Activated T-cell treated with anti-CD3 and anti-CD28 coated beads for 48 hours (primary cell): ENCODE measurements around the gene PPP1R14D.

Experiments
- DNase-seq: peaks from one replicate; pipeline ENCODE4 v3.0.0-alpha.2; 2020; ENCODE audit warnings: low read depth

PPP1R14D gene

DNA sequence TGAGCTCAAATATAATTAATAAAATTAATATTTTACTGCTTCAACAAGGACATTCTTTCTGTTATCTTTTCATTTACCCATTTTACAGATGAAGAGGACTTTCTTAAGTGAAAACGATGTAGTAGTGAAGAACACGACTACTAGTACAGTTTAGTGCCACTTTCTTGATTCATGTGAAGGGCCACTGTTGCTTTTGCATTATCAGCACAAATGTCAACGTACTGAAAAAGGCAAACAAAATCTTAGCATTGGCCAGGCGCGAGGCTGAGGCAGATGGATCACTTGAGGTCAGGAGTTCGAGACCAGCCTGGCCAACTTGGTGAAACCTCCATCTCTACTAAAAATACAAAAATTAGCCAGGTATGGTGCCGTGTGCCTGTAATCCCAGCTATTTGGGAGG, 9.5 kb downstream of the PPP1R14D start:
- DNase-seq: no peak

DNA sequence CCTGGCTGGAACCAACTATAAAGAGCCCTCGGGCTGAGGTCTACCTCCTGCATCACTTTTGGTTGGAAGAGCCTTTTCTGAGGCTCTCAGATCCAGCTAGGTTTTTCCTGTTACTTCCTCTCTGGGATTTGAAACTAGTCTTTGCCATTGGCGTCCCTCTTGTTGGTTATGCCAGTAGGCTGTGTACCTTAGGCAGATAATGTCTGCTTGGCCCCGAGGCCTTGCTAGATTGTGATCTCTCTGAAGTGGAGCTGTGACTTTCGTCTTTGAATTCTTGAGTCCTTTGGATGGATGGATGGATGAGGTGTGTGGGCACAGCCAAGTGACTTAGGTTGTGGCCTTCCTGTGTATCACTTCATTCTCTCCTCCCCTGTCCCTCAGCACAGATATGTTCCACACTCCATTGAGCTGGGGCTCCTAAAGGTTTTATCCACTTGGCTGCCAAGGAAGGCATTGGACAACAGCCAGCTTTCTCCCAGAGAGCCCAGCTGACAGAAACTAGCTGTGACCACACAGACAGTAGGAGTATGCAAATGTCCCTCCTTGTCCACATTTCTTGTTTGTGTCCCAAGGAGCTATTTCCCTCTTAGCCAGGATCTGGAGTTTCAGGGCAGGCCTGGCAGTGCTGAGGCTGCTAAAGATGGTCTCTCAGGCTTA, 13.3 kb downstream of the PPP1R14D start:
- no peak for DNase-seq

DNA sequence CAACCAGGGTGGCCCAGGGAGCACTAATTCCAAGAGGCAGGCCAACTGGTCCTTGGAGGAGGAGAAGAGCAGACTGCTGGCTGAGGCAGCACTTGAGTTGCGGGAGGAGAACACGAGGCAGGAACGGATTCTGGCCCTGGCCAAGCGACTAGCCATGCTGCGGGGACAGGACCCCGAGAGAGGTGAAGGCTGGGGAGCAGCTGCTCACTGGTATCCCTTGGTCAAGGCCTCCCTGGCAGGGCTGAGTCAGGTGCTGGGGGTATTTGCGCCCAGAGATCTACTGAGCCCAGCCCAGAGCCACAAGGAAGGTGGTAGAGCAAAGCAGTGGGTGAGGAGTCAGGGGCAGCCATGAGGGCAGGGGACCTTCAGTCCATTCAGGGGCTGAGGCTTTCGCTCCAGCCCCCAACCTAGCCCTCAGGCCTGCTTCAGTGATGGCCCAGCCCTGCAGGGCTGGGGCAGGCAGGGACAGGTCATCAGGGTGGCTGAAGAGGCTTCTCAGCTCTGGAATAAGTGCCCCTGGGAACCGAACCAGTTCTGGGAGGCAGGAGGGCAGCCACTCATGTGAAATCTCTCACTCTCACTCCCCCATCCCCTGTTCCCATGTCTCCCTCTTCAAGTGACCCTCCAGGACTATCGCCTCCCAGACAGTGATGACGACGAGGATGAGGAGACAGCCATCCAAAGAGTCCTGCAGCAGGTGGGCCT, 15.6 kb downstream of the PPP1R14D start:
- DNase-seq: no peak

DNA sequence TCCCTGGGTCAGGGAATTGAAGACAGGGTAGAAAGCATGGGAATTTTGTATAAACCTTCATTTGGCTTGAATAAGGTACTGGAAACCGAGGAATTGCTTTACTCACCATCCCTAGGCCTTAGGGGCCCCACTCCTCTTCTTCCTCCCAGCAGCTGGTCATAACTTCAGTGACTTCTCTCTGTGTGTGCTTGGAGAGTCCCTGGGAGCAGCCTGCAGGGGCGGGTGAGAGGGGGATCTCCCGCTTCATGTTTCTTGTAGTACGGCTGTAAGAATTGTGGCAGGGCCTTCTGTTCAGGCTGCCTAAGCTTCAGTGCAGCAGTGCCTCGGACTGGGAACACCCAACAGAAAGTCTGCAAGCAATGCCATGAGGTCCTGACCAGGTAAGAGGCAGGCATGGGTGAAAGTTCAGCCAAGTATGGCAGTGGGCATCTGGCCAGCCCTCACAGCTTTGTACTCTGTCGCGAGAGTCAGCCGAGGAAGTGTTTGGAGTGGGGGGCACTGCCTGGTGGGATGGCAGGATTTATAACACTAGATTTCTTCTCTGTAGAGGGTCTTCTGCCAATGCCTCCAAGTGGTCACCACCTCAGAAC, 19.6 kb downstream of the PPP1R14D start:
- DNase-seq: no peak

DNA sequence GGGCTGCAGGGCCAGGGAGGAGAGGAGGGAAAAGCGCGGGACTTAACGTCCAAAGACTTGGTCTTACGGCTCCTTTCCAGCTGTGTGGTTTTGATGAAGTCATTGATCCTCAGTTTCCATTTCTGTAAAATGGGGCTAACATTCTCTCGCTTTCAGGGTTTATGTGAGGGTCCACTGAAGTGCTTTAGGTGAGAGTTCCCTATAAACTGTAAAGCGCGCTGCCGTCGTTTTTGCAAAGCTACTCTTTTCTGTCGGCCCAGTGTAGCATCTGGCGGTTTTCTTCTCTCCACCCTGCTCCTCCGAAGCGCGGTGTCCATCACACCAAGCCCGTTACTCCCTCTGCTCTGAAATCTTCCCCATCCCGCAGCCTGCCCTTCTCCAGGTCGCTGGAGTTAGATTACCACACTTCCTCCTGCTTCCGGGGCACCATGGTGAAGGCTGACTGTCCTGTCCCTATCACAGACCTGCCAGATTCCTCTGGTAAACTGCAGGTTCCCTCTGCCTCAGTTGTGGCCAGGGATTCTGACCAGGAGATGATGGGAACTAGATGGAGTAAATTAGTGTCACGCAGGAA, 20.5 kb downstream of the PPP1R14D start:
- DNase-seq: no peak

DNA sequence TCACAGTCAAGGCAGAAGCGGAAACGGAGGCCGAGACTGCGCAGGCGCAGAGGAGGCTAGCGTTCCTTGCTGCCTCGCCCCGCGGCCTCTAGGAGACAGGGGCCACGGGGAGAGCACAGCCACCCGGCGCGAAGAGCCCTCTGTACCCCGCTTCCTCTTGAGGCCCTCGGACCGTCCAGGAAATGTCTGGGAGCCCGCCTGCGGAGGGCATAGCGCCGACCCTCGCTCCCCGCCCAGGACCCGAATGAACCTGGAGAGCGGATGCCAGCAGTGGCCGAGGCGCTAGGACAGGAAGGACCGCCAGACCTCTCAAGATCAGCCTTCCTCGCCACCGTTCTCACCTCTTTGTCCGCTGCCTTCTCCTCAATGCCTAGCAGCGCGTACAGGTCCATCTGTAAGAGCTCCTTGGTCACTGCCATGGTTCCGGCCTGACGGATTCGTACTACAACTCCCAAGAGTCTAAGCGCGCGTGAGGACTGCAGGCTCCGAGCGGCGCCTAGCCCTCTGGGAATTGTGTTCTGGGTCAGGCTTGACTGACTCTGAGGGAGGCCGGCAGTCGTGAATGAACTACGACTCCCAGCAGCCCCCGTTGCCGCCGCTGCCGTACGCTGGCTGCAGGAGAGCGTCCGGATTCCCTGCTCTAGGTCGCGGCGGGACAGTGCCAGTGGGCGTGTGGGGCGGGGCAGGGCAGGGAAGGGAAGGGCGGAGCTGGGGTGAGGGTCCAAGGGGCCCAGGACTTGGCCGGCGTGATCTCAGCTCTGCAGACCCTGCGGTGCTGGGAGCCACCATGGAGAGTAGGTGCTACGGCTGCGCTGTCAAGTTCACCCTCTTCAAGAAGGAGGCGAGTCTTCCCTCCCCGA, 21.2 kb downstream of the PPP1R14D start, which contains the start of the genes DNAJC17 and ZFYVE19:
TSS of gene DNAJC17 (minus strand) at position 446 of the 860 bp plus-strand sequence. CDS start at position 419, 27 bp downstream.
TSS of gene ZFYVE19 (plus strand) at position 62 of the 860 bp plus-strand sequence. CDS start at position 563, 501 bp downstream.
- DNase-seq: peak; percentile 93

DNA sequence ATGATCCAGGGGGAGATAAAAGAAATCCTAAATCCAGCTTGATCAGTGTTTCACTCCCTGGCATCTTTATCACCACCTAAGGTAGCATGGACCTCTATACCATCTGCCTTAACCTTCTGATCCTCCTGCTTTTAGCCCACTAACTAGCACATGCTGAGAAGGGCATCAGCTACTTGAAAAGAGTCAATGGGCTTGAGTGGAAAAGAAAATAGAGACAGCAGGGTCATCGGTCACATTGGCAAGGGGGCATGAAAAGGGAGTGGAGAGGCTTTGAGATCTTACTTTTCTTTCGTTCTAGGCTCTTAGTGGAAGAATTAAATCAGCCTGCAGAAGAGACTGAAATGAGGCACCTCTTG, 21.9 kb downstream of the PPP1R14D start:
- DNase-seq: no peak

DNA sequence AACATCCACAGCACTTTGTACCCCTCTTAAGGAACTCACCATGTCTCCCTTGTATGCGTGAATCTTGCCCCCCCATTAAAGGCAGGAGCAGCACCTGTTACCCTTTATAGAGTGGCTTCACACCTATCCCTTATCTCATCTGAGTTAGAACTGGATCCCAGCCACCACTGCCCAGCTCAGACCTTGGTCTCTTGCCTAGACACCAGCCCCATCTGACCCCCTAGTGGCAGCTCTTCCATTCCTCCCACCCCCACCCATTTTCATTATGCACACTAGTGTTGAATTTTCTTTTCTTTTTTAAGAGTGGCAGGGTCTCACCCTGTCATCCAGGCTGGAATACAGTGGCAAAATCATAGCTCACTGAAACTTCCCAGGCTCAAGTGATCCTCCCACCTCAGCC, 24.8 kb downstream of the PPP1R14D start:
- DNase-seq: no peak

DNA sequence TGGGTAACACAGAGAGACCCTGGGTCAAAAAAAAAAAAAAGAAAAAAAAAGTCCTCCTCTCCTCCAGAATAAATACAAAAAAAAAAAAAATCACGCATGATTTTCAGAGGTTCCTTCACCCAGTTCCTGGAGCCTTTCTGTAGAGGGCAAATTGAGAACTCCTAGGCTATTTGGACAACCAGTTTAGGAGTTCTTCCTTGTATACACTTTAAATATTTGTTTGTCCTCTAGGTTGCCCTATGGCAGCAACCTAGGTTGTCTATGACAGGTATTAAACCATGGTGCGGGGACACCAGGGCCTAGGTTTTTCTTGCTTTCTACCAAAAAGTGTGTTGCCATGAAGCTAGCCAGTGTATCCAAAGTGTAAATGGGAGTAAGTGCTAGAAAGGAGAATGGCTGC, 25.4 kb downstream of the PPP1R14D start:
- DNase-seq: no peak

DNA sequence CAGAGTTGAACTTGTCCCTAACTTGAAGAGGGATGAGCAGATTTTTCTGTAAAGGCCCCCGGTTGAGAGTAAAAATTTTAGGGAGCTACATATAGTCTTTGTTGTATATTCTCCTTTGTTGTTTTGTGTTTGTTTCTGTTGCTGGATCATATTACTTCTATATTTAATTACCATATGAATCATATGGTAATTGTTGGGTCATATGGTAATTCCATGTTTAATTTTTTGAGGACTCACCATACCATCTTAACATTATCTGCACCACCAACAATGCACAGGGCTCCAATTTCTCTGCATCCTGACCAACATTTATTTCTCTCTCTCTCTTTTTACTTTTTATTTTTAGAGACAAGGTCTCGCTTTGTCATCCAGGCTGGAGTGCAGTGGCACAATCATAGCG, 29.0 kb downstream of the PPP1R14D start:
- no peak for DNase-seq

DNA sequence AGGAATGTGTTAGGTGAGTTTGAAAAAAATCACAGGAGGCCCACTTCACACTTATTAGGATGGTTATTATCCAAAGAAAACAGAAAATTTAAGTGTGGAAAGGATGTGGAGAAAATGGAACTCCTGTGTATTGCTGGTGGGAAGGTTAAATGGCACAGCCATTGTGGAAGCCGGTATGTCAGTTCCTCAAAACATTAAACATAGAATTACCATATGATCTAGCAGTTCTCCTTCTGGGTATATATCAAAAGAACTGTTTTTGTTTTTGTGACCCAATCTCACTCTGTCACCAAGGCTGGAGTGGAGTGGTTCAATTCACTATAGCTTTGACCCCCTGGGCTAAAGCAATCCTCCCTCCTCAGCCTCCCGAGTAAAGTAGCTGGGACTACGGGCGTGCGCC, 32.0 kb downstream of the PPP1R14D start:
- DNase-seq: no peak

DNA sequence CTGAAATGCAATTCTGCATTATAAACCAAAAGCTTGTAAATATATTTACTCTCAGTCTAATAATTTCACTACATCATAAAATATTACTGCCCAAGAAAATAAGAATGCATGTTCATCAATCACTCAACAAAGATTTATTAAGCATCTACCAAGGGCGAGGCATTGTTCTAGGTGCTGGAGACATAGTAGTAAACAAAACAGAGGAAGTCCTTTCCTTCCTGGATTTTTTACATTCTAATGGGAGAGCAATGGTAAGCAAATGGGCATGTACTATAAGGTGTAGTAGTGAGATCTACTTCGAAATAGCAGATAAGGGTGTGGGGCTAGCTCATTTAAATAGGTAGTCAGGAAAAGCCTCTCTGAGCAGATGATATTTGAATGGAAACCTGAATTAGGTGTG, 32.5 kb downstream of the PPP1R14D start:
- DNase-seq: no peak

DNA sequence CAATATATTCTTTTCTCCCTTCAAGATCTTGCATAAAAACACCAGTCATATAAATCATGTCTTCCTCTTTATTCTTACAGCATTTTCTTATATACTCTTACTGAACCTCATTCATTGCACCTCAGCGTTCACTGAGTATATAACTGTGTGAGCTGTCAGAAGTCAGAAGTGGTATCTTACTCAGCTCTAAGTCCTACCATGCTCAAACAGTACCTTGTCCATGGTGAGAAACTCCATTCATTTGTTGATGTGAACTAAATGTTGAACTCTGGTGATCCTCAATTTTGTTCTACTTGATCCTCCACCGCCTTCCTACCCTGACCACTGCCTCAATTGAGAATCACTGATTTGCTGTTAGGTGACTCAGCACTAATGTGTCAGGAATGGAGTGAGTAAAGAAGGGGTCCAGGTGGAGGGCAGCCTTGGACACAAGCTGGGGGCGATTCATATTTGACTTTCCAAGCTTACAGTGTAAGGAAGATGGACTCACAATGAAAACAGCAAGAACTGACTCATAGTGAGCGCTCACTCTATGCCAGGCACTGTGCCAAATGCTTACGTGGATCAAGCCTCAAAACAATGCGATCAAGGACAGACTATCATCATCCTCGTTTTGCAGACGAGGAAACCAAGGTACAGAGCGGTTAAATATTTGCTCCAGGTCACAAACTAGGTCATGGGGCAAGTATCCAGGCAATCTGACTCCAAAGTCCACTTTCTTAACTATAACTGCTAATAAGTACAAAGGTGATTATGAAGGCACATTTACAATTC, 35.1 kb downstream of the PPP1R14D start:
- no peak for DNase-seq

DNA sequence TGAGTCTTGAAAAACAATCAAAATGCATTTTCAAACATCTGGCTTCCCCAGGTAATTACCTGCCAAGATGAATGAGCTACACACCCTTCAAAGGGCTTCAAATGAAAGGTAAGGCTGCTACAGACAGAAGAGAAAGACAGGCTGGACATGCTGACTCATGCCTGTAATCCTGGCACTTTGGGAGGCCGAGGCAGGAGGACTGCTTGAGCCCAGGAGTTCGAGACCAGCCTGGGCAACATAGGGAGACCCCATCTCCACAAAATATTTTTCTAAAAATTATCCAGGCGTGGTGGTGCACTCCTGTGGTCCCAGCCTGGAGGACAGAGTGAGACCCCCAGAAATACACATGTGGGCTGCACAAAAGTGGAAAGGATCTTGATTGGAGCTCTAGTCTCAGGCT, 36.1 kb downstream of the PPP1R14D start:
- no peak for DNase-seq

DNA sequence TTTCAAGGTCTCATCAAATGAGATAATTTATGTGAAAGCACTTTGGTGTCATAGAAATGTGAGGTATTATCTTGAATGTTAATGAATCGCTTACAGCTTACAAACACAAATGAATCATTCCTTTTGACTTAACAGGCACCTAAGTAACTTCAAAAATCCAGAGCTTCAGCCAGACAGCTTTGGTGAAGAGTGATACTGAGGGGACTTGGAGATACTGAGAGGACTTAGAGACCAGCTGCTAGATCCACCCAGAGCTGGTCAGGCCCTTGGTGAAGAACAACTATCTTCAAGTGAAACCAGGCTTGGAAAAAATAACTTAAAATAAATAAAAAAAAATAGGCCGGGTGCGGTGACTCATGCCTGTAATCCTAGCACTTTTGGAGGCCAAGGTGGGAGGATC, 37.8 kb downstream of the PPP1R14D start:
- no peak for DNase-seq

DNA sequence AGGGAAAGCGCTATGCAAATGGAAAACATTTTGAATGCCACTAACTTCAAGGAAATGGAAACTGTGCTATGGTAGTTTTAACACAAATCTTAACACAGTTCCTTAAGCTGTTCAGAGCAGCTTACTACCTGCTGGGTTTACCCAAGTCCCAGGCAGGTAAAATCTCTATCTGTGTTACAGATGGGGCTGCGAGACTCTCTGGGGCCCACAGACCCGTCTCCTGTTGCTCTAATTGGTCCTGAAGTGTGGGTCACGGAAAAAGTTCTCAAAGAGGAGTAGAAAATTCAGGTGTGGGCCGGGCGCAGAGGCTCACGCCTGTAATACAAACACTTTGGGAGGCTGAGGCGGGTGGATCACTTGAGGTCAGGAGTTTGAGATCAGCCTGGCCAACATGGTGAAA, 38.5 kb downstream of the PPP1R14D start:
- DNase-seq: no peak

DNA sequence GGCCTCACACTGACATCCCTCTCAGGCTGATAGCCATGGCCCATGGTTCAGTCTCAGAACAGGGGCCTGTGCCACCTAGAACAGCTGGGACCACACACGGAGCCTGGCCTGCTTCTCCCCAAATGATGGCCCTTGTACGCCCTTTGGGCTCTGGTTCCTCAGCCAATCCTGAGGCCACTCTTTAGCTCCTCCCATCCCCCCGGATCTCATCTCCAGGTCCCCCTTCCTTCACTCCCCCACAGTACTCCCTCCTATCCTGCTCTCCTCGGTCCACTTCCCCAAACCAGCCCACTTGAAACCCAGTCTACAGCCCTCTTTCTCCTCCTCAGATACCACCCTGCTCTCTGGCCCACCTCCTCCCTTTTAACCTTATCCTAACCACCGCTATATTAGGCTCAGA, 39.4 kb downstream of the PPP1R14D start:
- DNase-seq: no peak

DNA sequence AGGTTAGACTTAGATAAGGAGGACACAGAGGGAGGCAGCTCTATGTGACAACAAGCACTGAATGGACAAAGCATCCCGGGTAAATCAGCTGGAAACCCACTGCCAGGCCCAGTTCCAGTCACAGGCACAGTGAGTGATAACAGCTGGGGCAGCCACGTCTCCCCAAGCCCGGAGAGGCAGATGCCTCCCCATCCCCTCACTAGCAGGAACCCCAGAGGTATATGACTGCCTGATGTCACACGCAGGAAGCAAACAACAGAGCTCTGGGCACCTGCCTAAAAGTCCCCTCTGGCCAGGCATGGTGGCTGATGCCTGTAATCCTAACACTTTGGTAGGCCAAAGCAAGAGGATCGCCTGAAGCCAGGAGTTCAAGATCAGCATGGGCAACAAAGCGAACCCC, 40.5 kb downstream of the PPP1R14D start:
- DNase-seq: no peak

DNA sequence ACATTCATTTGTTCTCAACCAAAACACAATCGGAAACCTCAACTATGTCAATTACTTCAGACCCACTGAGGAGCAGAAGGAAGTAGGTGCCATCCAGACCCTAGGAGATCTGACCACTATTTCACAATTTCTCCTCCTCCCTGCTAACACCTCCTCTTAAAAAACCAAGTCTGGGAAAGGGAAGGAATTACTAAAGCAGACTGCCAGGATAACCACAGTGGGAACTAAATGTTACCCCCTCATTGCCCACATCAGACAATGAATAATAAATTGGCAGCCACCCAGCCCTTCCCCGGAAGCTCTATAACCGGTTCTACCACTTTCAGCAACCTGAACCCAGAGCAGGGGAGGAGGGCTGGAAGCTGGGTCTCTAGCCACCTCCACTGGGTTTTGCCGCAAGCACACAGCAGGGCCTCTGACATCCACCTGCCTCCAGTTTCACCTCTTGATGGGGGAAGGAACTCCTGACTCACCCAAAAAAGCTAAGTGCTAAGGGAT, 41.1 kb downstream of the PPP1R14D start:
- peak; percentile 50 for DNase-seq

DNA sequence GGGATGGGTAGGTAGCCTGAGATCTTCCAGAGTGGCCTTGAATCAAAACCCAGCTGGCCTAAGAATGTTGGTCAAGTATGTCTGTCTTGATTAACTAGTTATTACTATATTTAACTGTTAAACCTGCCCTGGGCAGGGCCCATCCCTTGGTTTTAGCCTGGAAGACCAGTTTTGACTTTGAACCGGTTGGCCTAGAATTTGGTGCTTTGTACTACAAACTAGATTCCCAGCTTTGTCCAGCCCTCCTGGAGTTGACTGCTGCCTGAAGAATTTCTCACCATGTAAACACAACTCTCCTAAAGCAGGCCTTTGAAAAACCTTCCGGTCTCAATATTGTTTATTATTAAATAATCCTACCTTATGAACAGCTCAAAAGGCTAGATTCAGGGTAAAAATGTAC, 42.7 kb downstream of the PPP1R14D start:
- DNase-seq: no peak

DNA sequence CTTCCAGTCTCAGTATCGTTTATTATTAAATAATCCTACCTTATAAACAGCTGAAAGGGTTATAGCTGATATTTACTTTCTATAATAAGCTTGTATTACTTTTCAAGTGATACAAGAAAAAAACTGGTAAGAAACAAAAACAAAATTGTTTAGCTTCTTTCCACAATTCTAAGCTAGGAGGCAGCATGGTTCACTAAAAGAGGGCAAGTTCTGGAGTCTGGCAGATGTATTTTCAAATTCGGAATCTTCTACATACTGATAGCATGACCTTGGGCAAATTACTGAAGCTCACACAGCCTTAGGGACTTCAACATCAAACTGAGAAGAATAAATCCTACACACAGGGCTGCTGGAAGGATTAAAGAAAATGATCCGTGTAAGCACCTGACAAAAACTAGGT, 43.3 kb downstream of the PPP1R14D start:
- DNase-seq: no peak
